ENCODE results near the gene EEF1AKMT2.
"Not testable (repeated sequence)": the region's sequence is repeated elsewhere in the genome, so short reads cannot be mapped to it uniquely, and the experiment has no call there.

The EEF1AKMT2 gene

GRCh38 chr10:124748953-124749645, 42.6 kb downstream of the EEF1AKMT2 start:
- CTCF ChIA-PET = no interaction called here
- POLR2A ChIA-PET = no interaction called here
- DNase-seq (ENCODE audit: extremely low spot score) = no peak
- TF ChIP-seq ARNT (IDR thresholded peaks at IDR 0.05) = no peak

GRCh38 chr10:124748166-124748565, 43.5 kb downstream of the EEF1AKMT2 start:
- no peak for DNase-seq (ENCODE audit: extremely low spot score)
- ChIA-PET POLR2A (no interaction called here), CTCF (no interaction called here)
- no peak for TF ChIP-seq SUZ12 (IDR thresholded peaks at IDR 0.05)
- no peak for TF ChIP-seq FOXM1 (IDR thresholded peaks at IDR 0.05; ENCODE audit: borderline replicate concordance)

DNA sequence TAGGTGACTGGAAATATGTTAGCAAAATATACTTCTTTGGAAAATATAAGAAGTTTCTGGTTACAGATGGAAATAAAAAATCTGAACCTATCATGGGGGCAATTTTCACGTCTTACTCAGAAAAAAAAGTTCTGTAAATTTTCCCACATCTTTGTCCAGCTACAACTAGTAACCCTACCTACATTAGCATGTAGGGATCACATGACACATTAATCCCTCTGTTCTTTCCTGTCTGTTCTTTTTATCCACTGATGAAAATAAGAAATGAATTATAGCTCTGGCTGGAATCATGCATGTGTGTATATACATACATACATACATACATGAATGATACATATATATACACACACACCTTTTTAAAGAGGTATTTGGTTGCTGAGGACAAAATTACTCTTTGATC, 43.9 kb downstream of the EEF1AKMT2 start:
- POLR2A ChIA-PET = interaction anchor here (0.8 kb wide), 1 partner anchor 44 kb away, joined by 3 read pairs; the partner anchor contains the start of gene EEF1AKMT2
- TF ChIP-seq FOXK2 (IDR thresholded peaks at IDR 0.05) (no peak), CTBP1 (IDR thresholded peaks at IDR 0.05; ENCODE audit: borderline replicate concordance) (no peak), SP1 (IDR thresholded peaks at IDR 0.05) (no peak), FOXA1 (IDR thresholded peaks at IDR 0.05) (no peak), BHLHE40 (IDR thresholded peaks at IDR 0.05; ENCODE audit: borderline replicate concordance) (no peak), FOXM1 (IDR thresholded peaks at IDR 0.05; ENCODE audit: borderline replicate concordance) (no peak), LEF1 (IDR thresholded peaks at IDR 0.05; ENCODE audit: borderline replicate concordance) (no peak), ARNT (IDR thresholded peaks at IDR 0.05) (no peak), HDGF (IDR thresholded peaks at IDR 0.05; ENCODE audit: borderline replicate concordance) (no peak), PKNOX1 (IDR thresholded peaks at IDR 0.05) (no peak), L3MBTL2 (conservative IDR thresholded peaks at IDR 0.05) (no peak), SUZ12 (IDR thresholded peaks at IDR 0.05) (no peak), NFRKB (IDR thresholded peaks at IDR 0.05) (no peak), TARDBP (IDR thresholded peaks at IDR 0.05) (no peak)
- DNase-seq (ENCODE audit: extremely low spot score) = no peak
- CTCF ChIA-PET = no interaction called here

GRCh38 chr10:124746992-124747391, 44.7 kb downstream of the EEF1AKMT2 start:
- TF ChIP-seq TARDBP (IDR thresholded peaks at IDR 0.05) = no peak
- no peak for TF ChIP-seq CTBP1 (IDR thresholded peaks at IDR 0.05; ENCODE audit: borderline replicate concordance)
- no peak for TF ChIP-seq FOXK2 (IDR thresholded peaks at IDR 0.05)
- no peak for TF ChIP-seq NFRKB (IDR thresholded peaks at IDR 0.05)
- no peak for TF ChIP-seq LEF1 (IDR thresholded peaks at IDR 0.05; ENCODE audit: borderline replicate concordance)
- POLR2A ChIA-PET = interaction anchor here (0.8 kb wide), 1 partner anchor 44 kb away, joined by 3 read pairs; the partner anchor contains the start of gene EEF1AKMT2
- CTCF ChIA-PET = interaction anchor here (1.0 kb wide), 1 partner anchor 70 kb away, joined by 3 read pairs; no protein-coding TSS in a partner anchor
- no peak for DNase-seq (ENCODE audit: extremely low spot score)

DNA sequence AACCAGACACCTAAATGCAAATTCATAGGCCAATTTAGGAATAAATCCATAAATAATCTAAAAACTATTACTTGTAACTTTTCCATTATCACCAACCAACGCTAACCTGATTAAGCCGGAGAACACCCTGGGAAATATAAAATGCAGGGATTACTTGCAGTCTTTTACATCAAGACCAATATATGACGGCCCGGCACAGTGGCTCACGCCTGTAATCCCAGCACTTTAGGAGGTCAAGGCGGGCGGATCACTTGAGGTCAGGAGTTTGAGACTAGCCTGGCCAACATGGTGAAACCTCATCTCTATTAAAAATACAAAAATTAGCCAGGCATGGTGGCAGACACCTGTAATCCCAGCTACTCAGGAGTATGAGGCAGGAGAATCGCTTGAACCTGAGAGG, 45.2 kb downstream of the EEF1AKMT2 start:
- CTCF ChIA-PET = interaction anchor here (1.0 to 1.9 kb wide), 3 partner anchors 70 to 216 kb away, joined by 3 to 6 read pairs (median 3); no protein-coding TSS in a partner anchor
- POLR2A ChIA-PET = interaction anchor here (1.5 kb wide), 1 partner anchor 55 kb away, joined by 3 read pairs; the partner anchor contains the start of gene ABRAXAS2
- not testable (repeated sequence) for DNase-seq (ENCODE audit: extremely low spot score)

DNA sequence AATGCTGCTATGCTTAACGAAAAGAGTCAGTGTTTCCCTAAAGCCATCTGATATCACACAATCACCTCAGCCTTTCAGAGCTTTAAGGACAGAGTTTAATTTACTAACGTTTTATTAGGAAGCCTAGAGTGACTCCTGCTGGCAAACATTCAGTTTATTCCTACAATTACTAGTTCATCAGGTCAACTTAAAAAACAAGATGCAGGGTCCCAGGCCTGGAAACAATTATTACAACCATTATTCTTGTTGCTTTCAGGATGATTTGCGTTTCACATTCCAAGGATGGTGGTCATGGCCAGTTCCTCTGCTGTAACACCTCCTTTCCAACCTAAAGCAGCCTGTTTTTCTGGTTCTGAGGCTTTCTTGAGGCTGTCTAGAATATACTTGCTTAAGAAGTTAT, 46.0 kb downstream of the EEF1AKMT2 start:
- ChIA-PET CTCF (interaction anchor here (0.6 to 1.9 kb wide), 7 partner anchors 9 to 437 kb away, joined by 3 to 6 read pairs (median 5); no protein-coding TSS in a partner anchor), POLR2A (interaction anchor here (1.5 kb wide), 1 partner anchor 56 kb away, joined by 3 read pairs; the partner anchor contains the start of gene ABRAXAS2)
- no peak for DNase-seq (ENCODE audit: extremely low spot score)
- no peak for TF ChIP-seq HDGF (IDR thresholded peaks at IDR 0.05; ENCODE audit: borderline replicate concordance)
- TF ChIP-seq TARDBP (IDR thresholded peaks at IDR 0.05) = no peak
- no peak for TF ChIP-seq FOXM1 (IDR thresholded peaks at IDR 0.05; ENCODE audit: borderline replicate concordance)
- no peak for TF ChIP-seq L3MBTL2 (conservative IDR thresholded peaks at IDR 0.05)
- TF ChIP-seq ELF4 (IDR thresholded peaks at IDR 0.05) = no peak
- no peak for TF ChIP-seq FOXA1 (IDR thresholded peaks at IDR 0.05)
- no peak for TF ChIP-seq CTBP1 (IDR thresholded peaks at IDR 0.05; ENCODE audit: borderline replicate concordance)
- no peak for TF ChIP-seq ARNT (IDR thresholded peaks at IDR 0.05)
- TF ChIP-seq PKNOX1 (IDR thresholded peaks at IDR 0.05) = no peak
- no peak for TF ChIP-seq BHLHE40 (IDR thresholded peaks at IDR 0.05; ENCODE audit: borderline replicate concordance)
- no peak for TF ChIP-seq NFRKB (IDR thresholded peaks at IDR 0.05)
- TF ChIP-seq SP1 (IDR thresholded peaks at IDR 0.05) = no peak
- TF ChIP-seq FOXK2 (IDR thresholded peaks at IDR 0.05) = no peak
- TF ChIP-seq LEF1 (IDR thresholded peaks at IDR 0.05; ENCODE audit: borderline replicate concordance) = no peak
- TF ChIP-seq ZNF384 (IDR thresholded peaks at IDR 0.05) = no peak
- TF ChIP-seq SUZ12 (IDR thresholded peaks at IDR 0.05) = no peak

DNA sequence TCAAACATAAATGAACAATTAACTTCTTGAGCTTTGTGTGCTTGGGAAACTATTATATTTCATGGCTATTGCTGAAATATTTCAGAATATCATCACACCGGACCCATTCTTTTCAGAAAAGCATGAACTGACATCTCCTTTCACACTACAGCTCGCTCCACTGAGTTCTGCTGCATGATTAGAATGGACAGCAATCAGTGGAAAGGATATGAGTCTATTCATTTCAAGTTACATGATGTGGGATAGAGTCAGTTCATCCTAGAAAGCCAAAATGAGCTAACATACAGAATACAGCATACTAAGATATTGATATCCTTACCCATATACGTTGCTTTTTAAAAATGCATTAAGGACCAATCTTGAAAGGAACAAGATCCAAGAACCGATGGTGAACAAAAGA, 46.4 kb downstream of the EEF1AKMT2 start:
- no peak for TF ChIP-seq TARDBP (IDR thresholded peaks at IDR 0.05)
- no peak for TF ChIP-seq ARNT (IDR thresholded peaks at IDR 0.05)
- TF ChIP-seq NFRKB (IDR thresholded peaks at IDR 0.05) = no peak
- no peak for TF ChIP-seq L3MBTL2 (conservative IDR thresholded peaks at IDR 0.05)
- no peak for TF ChIP-seq ELF4 (IDR thresholded peaks at IDR 0.05)
- no peak for TF ChIP-seq FOXK2 (IDR thresholded peaks at IDR 0.05)
- TF ChIP-seq FOXM1 (IDR thresholded peaks at IDR 0.05; ENCODE audit: borderline replicate concordance) = no peak
- no peak for TF ChIP-seq ZNF384 (IDR thresholded peaks at IDR 0.05)
- TF ChIP-seq BHLHE40 (IDR thresholded peaks at IDR 0.05; ENCODE audit: borderline replicate concordance) = no peak
- TF ChIP-seq PKNOX1 (IDR thresholded peaks at IDR 0.05) = no peak
- TF ChIP-seq SUZ12 (IDR thresholded peaks at IDR 0.05) = no peak
- no peak for TF ChIP-seq FOXA1 (IDR thresholded peaks at IDR 0.05)
- TF ChIP-seq SP1 (IDR thresholded peaks at IDR 0.05) = no peak
- no peak for TF ChIP-seq LEF1 (IDR thresholded peaks at IDR 0.05; ENCODE audit: borderline replicate concordance)
- no peak for TF ChIP-seq CTBP1 (IDR thresholded peaks at IDR 0.05; ENCODE audit: borderline replicate concordance)
- no peak for TF ChIP-seq HDGF (IDR thresholded peaks at IDR 0.05; ENCODE audit: borderline replicate concordance)
- ChIA-PET CTCF (interaction anchor here (0.5 to 1.9 kb wide), 8 partner anchors 9 to 438 kb away, joined by 3 to 6 read pairs (median 4); no protein-coding TSS in a partner anchor), POLR2A (interaction anchor here (1.5 kb wide), 1 partner anchor 57 kb away, joined by 3 read pairs; the partner anchor contains the start of gene ABRAXAS2)
- DNase-seq (ENCODE audit: extremely low spot score) = no peak

Data from HEK293T (cell line).